Measurements from ENCODE around the gene ITPR2. TPM values are rescaled to one million over a fixed set of nuclear protein-coding genes. Genes with fewer than 3 reads are reported as not detected.
A peak's percentile ranks its signal among the peaks of the same experiment; 100 is the strongest.
"Not testable (repeated sequence)": the region's sequence is repeated elsewhere in the genome, so short reads cannot be mapped to it uniquely, and the experiment has no call there.

Gene ITPR2
- total RNA-seq, 2 experiments from 2014 or later, result 28.8 to 29.9 TPM

DNA sequence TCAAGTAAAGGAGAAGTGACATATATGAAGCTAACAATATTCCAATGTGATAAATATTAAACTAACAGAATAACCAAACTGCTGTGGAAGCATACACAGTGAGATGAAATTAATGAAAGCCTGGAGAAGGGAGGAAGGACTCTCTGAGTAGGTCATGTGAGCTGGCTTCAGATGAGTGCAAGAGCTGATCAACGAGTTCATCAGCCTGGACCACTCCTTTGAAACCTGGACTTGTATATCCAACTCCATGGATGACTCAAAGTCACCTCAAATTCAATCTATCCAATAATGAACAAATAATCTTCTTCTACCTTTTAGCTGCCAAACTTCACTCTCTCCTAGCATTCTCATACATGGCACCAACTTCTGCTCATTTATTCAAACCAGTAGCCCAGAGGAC lies 391.6 kb downstream of the ITPR2 start:
- Mint-ChIP-seq H3K4me1 (ENCODE audit: low read depth) (no peaks in the 10 kb centered on the region), H3K27ac (no peak overlapping the region), H3K27me3 (no peaks in the 10 kb centered on the region), H3K4me3 (no peak overlapping the region), H3K9me3 (no peaks in the 10 kb centered on the region), H3K36me3 (ENCODE audit: low read depth) (peaks cover 70% of the 10 kb centered on the region)
- no peak overlapping the region for H3K27ac ChIP-seq (ENCODE audit: low read depth in 1 of 2, low read length in 2 of 2)
- DNase-seq (no peak), ATAC-seq (ENCODE audit: poor library complexity) (no peak)
- no peak overlapping the region for H3K4me3 ChIP-seq (ENCODE audit: low read length)
- TF ChIP-seq, protein P1, sequence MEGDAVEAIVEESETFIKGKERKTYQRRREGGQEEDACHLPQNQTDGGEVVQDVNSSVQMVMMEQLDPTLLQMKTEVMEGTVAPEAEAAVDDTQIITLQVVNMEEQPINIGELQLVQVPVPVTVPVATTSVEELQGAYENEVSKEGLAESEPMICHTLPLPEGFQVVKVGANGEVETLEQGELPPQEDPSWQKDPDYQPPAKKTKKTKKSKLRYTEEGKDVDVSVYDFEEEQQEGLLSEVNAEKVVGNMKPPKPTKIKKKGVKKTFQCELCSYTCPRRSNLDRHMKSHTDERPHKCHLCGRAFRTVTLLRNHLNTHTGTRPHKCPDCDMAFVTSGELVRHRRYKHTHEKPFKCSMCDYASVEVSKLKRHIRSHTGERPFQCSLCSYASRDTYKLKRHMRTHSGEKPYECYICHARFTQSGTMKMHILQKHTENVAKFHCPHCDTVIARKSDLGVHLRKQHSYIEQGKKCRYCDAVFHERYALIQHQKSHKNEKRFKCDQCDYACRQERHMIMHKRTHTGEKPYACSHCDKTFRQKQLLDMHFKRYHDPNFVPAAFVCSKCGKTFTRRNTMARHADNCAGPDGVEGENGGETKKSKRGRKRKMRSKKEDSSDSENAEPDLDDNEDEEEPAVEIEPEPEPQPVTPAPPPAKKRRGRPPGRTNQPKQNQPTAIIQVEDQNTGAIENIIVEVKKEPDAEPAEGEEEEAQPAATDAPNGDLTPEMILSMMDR (IDR thresholded peaks at IDR 0.05), result no peak
- H3K36me3 ChIP-seq (ENCODE audit: insufficient read depth, low read length), result peaks cover 19% of the 10 kb centered on the region
- ChIA-PET CTCF (no interaction called here), POLR2A (no interaction called here)
- no peaks in the 10 kb centered on the region for H3K27me3 ChIP-seq (ENCODE audit: control insufficient read depth in 1 of 2, insufficient read depth in 2 of 2, low read length in 2 of 2)
- no peaks in the 10 kb centered on the region for H3K9me3 ChIP-seq (ENCODE audit: control insufficient read depth in 1 of 2, insufficient read depth in 1 of 2, low read length in 2 of 2)
- no peaks in the 10 kb centered on the region for H3K4me1 ChIP-seq (ENCODE audit: insufficient read depth, low read length)
- intact Hi-C loops (cut with DNase I, micrococcal nuclease), result no loop called here

DNA sequence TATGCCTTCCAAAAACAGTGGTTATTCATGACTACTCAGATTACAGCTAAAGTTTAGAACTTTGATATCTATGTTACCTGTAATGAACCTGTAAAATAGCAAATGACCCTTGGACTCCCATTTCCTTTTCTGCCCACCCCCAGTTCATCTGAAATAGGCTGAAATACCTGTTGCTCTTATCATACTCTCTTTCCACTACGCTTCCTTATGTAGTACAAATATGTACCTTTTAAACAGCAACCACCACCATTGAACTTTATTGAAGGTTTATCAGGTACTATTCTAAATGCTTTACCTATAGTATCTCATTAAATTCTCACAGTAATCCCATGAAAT lies 398.0 kb downstream of the ITPR2 start:
- POLR2A ChIA-PET, result no interaction called here
- peaks cover 4% of the 10 kb centered on the region for H3K4me1 Mint-ChIP-seq (ENCODE audit: low read depth)
- Histone ChIP-seq H3K9me3 (ENCODE audit: control insufficient read depth in 1 of 2, insufficient read depth in 1 of 2, low read length in 2 of 2) (no peaks in the 10 kb centered on the region), H3K36me3 (ENCODE audit: insufficient read depth, low read length) (peaks cover 7% of the 10 kb centered on the region), H3K4me3 (ENCODE audit: low read length) (no peak overlapping the region), H3K27ac (ENCODE audit: low read depth in 1 of 2, low read length in 2 of 2) (no peak overlapping the region), H3K27me3 (ENCODE audit: control insufficient read depth in 1 of 2, insufficient read depth in 2 of 2, low read length in 2 of 2) (no peaks in the 10 kb centered on the region), H3K4me1 (ENCODE audit: insufficient read depth, low read length) (no peaks in the 10 kb centered on the region)
- CTCF ChIA-PET, result no interaction called here
- ATAC-seq (ENCODE audit: poor library complexity) (no peak), DNase-seq (no peak)
- TF ChIP-seq, protein P1 (IDR thresholded peaks at IDR 0.05), result no peak
- no peak overlapping the region for H3K27ac Mint-ChIP-seq
- H3K36me3 Mint-ChIP-seq (ENCODE audit: low read depth), result peaks cover 53% of the 10 kb centered on the region
- H3K4me3 Mint-ChIP-seq, result no peak overlapping the region
- no peaks in the 10 kb centered on the region for H3K27me3 Mint-ChIP-seq
- no peaks in the 10 kb centered on the region for H3K9me3 Mint-ChIP-seq
- intact Hi-C loops (cut with DNase I, micrococcal nuclease), result loop anchor here in 1 of 2 experiments (5.0 kb wide), 1 partner anchor 1717 kb away; no protein-coding TSS in a partner anchor

DNA sequence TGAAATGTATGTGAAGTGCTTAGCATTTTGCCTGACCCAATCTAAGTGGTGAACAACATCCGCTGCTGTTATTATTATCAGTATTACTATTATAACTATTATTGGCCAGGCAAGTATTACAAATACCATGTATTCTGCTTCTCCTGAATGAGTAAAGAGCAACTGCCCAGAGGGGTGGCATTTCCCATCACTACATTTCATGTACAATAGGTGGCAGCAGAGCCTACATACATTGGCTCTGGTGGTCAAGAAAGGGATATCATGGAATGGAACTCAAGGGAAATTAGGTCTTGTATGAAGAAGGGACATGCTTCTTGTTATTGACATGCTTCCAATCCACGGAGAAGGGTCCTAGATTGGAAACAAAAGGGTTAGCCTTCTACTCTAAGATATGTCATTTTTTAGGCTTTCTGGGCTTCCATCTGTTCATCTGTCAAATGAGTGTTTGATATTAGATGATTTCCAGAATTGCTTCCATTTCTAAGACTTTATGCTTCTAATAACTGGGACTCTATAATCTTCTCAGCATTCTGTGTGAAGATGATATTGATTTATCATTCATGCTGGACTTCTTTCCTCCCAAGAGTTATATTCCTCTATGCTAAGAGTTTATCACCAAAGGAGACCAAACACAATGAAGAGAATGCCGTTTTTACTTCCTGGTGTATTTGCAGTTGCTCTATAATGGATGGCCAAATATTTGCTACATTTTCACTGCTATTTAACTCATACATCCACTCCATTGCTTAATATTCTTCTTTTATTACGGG lies 398.5 kb downstream of the ITPR2 start:
- peaks cover 6% of the 10 kb centered on the region for H3K36me3 ChIP-seq (ENCODE audit: insufficient read depth, low read length)
- no peak overlapping the region for H3K27ac ChIP-seq (ENCODE audit: low read depth in 1 of 2, low read length in 2 of 2)
- Mint-ChIP-seq H3K36me3 (ENCODE audit: low read depth) (peaks cover 53% of the 10 kb centered on the region), H3K27me3 (no peaks in the 10 kb centered on the region), H3K27ac (no peak overlapping the region), H3K4me3 (no peak overlapping the region), H3K4me1 (ENCODE audit: low read depth) (peaks cover 4% of the 10 kb centered on the region), H3K9me3 (no peaks in the 10 kb centered on the region)
- TF ChIP-seq, protein P1 (IDR thresholded peaks at IDR 0.05), result peak; percentile 35
- H3K27me3 ChIP-seq (ENCODE audit: control insufficient read depth in 1 of 2, insufficient read depth in 2 of 2, low read length in 2 of 2), result no peaks in the 10 kb centered on the region
- CTCF ChIA-PET, result no interaction called here
- H3K4me1 ChIP-seq (ENCODE audit: insufficient read depth, low read length), result no peaks in the 10 kb centered on the region
- DNase-seq (peak in 2 of 14 experiments; percentile 22 to 26), ATAC-seq (ENCODE audit: poor library complexity) (no peak)
- no peaks in the 10 kb centered on the region for H3K9me3 ChIP-seq (ENCODE audit: control insufficient read depth in 1 of 2, insufficient read depth in 1 of 2, low read length in 2 of 2)
- no peak overlapping the region for H3K4me3 ChIP-seq (ENCODE audit: low read length)
- POLR2A ChIA-PET, result no interaction called here
- intact Hi-C loops (cut with DNase I, micrococcal nuclease), result loop anchor here in 1 of 2 experiments (5.0 kb wide), 1 partner anchor 1718 kb away; no protein-coding TSS in a partner anchor

DNA sequence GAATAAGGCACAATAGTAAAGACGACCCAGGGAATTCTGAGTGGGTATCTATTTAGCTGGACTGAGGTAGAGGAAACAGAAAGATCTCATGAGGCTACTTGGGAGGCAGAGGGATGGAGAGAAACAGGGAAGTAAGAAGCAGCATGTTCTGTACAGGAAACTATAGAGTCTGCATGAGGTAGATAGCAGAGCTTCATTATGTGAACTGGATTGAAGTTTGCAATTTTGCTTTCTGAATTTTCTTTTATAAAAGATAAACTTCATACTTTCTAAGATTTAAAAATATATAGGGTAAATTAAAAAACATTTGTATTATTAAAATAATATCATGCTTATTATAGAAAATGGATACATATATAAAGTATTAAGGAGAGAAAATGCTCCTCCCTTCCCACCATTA lies 399.3 kb downstream of the ITPR2 start:
- H3K4me3 Mint-ChIP-seq, result not testable (repeated sequence)

More for the DNA sequence above, 399.3 kb downstream of the ITPR2 start:
- ATAC-seq (ENCODE audit: poor library complexity); CTCF ChIA-PET; H3K4me1 Mint-ChIP-seq (ENCODE audit: low read depth); H3K27me3 Mint-ChIP-seq; H3K4me3 ChIP-seq (ENCODE audit: low read length); POLR2A ChIA-PET; H3K9me3 ChIP-seq (ENCODE audit: control insufficient read depth in 1 of 2, insufficient read depth in 1 of 2, low read length in 2 of 2); H3K27me3 ChIP-seq (ENCODE audit: control insufficient read depth in 1 of 2, insufficient read depth in 2 of 2, low read length in 2 of 2); H3K4me1 ChIP-seq (ENCODE audit: insufficient read depth, low read length); intact Hi-C loops (cut with DNase I, micrococcal nuclease); DNase-seq; H3K27ac ChIP-seq (ENCODE audit: low read depth in 1 of 2, low read length in 2 of 2); H3K9me3 Mint-ChIP-seq; H3K27ac Mint-ChIP-seq; H3K36me3 ChIP-seq (ENCODE audit: insufficient read depth, low read length): not testable (repeated sequence)
- peaks cover 56% of the 10 kb centered on the region for H3K36me3 Mint-ChIP-seq (ENCODE audit: low read depth)
